T-helper 22 cell (primary cell): ENCODE data around the gene ATP2A3.
A peak's percentile ranks its signal among the peaks of the same experiment; 100 is the strongest.

Experiments
- DNase-seq: peaks from one replicate; pipeline ENCODE4 v3.0.0-alpha.2; 2020; ENCODE audit warnings: low read depth

The ATP2A3 gene

GRCh38 chr17:3926860-3927627 is 37.2 kb downstream of the ATP2A3 start:
- DNase-seq: no peak

GRCh38 chr17:3925684-3926485 is 38.4 kb downstream of the ATP2A3 start:
- DNase-seq: no peak

DNA sequence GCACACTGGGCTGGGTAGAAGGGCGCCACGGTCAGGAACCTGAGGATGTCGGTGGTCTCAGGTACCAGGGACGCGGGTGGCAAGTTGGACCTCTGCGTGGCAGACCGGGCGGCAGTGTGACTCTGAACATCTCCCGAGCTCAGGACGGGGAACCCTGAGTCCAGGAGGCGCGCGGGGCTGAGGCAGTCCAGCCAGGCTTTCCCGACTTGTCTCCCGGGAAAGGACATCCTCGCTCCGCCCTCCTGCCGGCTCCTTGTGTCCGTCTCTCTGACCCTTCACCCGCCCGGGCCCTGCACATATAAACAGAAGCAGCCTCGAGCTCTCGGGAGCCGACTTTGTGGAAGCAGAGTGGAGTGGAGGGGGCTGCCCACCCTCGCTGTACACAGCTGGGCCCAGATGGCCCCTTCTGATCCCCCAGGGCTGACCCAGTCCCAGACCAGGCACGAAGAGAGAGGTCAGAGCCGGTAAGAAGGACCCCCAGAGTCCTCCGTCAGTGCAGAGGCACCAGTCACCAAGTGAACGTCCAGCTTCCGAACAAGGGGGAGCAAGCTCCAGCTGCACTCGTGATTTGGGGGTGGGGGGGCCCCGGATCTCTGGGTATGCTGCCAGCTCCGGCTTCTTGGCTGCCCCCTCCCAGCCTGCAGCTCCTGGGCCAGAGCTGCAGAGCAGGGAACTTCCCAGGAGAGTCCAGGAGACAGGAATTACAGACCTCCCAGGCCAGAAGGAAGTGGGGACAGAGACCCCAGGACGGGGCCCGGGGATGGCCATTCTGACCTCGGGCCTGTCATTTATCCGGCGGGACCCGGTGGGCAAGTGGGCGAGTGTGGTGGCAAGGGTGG is 39.5 kb downstream of the ATP2A3 start:
- no peak for DNase-seq

- DNase-seq: no peak
Observed at GRCh38 chr17:3923466-3924190, 40.6 kb downstream of the ATP2A3 start.

GRCh38 chr17:3922765-3923164 is 41.5 kb downstream of the ATP2A3 start:
- DNase-seq: no peak

- DNase-seq: no peak
Observed at GRCh38 chr17:3921502-3922319, 42.5 kb downstream of the ATP2A3 start.

- no peak for DNase-seq
Observed at GRCh38 chr17:3921006-3921405, 43.2 kb downstream of the ATP2A3 start.

DNA sequence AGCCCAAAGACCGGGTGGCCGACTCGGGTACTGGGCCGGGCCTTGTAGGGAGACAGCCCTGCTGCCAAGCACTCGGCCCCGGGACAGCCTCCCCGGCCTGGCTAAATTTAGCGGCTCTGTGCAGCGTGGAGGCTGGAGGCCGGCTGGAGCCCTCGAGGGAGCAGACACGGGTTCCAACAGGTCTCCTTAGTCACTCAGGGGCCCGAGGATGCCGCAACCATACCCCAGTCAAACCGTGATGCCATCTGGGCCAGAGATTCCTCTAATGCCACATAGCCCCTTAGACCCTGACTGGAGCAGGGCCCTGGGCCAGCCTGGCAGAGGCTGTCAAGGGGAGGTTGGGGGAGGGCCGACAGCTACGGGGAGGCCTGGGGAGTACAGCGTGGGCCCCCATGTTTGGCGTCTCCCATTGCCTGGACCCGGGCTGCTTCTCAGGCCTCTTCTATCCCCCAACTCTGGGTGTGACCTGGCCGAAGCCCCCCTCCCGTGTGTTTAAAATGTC is 45.1 kb downstream of the ATP2A3 start:
- DNase-seq: no peak

GRCh38 chr17:3918372-3919122 is 45.7 kb downstream of the ATP2A3 start:
- DNase-seq: no peak

GRCh38 chr17:3917391-3917931 is 46.8 kb downstream of the ATP2A3 start:
- DNase-seq: no peak

DNA sequence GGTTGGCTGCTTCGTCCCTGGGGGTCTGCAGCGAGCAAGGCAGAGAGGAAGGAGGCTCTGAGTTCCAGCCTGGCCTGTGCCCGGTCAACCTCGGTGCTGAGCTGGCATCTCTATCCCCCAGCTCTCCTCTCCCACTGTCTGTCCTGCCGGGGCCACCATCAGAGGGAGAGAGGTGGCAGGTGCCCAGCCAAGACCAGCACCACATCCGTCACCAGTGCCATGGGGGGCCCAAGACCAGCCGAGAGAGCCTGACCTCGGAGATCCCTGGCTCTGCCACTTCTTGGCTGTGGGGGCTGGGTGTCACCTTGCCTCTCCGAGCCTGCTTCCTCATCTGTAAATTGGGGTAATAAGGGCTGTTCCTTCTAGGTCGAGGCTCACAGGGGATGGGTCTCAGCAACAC is 47.4 kb downstream of the ATP2A3 start:
- DNase-seq: no peak

DNA sequence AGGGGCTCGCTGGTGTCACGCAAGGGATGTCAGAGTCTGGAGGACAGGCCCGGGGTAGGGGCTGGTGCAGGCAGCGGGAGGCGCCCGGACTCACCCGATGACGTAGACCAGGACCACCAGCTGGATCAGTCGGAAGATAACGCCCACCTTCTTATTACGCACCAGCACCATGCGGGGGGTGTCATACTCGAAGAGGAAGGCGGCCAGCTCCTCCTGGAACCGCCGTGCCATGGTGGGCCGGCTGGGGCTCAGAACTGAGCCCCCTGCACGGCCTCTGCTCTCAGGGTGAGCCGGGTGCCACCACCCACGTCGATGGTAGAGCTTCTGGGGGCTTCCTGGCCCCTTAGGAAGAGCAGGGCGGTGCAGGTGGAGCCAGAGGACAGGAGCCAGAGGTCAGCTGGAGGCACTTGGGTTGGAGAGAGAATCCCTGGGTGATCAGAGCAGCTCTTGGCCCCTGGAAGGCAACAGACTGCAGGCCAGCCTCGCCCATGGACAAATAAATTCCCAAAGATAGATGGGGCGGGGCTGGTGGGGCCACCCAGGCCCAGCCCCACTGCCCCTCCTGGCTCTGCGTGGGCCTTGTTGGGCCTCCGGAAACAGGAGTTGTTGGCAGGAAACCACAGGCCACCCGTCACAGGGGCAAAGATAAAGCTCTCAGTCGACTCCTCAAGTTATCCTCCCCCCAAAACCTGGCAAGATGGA is 48.1 kb downstream of the ATP2A3 start, which contains the start of gene P2RX1:
P2RX1 (minus strand) TSS at position 471 of the 702 bp plus-strand sequence; CDS start at position 231, 240 bp downstream.
- DNase-seq: no peak

- DNase-seq: no peak
Observed at GRCh38 chr17:3915581-3915994, 48.6 kb downstream of the ATP2A3 start.

DNA sequence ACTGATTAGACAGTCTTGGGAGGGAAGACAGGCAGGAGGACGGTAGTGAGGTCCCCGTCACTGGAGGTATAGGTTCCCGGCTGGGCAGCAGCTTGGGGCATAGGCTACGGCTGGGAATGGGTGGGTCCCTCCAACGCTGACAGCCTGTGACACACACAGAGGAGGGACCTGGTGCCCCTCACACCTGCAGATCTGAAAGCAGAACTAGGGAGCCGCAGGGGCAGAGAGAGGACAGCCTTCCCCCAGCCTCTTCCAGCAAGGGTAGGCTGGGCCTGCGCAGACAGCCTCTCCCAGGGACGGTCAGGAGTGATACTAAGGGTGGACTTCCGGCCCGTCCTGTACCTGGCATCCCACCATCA is 49.9 kb downstream of the ATP2A3 start:
- no peak for DNase-seq

- DNase-seq: peak; percentile 50
Observed at GRCh38 chr17:3913531-3914311, 50.5 kb downstream of the ATP2A3 start.

DNA sequence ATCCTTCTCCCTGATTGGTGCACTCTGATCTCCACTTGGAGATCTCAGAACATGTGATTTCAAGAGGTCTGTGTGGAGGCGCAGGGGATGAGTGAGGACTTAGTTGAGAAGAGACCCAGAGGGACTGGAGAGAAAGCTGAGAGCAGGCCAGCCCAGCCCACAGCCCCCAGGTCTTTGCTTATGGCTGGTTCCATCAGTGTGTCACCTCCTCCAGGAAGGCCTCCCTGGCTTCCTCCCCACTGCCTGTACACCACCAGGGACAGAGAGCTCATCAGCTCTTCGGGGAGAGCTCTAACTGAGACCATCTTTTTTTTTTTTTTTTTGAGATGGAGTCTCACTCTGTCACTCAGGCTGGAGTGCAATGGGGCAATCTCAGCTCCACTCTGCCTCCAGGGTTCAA is 51.4 kb downstream of the ATP2A3 start:
- no peak for DNase-seq

DNA sequence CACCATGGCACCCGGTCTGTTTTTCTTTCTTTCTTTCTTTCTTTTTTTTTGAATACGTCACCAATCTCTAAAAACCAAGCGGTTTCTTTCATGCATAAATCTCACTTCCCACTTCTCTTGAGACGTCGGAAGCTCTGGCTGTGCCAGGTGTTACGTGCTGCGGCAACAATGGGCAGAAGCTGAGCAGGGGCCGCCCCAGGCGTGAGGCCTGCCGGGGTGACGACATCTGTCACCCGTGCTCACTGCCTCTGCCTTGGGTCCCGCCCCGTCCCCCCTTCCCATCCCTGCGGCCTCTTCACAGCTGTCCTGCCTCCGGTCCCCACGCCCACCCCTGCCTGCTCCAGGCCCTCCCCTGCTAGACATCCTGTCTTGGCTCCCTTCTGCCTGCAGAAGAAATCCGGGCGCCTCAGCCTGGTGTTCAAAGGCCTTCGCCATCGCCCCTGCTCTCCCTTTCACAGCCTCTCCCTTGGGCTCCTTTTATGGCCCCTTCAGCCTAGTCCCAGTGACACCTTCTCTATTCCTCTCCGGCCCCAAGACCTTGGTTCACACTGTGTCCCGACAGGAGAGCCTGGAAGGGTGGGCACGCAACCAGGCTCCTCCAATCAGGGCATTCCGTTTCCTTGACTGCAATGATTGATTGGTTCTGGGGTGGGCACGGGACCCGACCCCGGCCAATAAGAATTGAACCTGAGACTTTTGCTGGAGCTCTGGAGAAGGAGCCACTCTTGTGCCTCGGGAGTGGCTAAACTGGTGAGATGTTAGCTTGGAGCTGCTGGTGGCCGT is 52.8 kb downstream of the ATP2A3 start:
- DNase-seq: peak; percentile 52
